AG09309 (cell line): Measurements from ENCODE around the gene KIF7.

ENCODE experiments used
- DNase-seq: peaks from one replicate; pipeline ENCODE4 v3.0.0-alpha.2; 2010; ENCODE audit warnings: low read depth
- H3K4me3 ChIP-seq: 2 replicates; pipeline ENCODE4 v1.5.1; 2011; ENCODE audit warnings: mild to moderate bottlenecking, low read depth, low read length, moderate library complexity; ENCODE audit not compliant: control insufficient read depth
- TF ChIP-seq, protein P1 (sequence below): IDR thresholded peaks from 2 replicates; pipeline ENCODE4 v1.5.1; 2011; ENCODE audit warnings: mild to moderate bottlenecking, low read depth, low read length, inconsistent platforms; ENCODE audit not compliant: insufficient read depth, control insufficient read depth; ENCODE audit errors: missing control alignments

Gene KIF7

DNA sequence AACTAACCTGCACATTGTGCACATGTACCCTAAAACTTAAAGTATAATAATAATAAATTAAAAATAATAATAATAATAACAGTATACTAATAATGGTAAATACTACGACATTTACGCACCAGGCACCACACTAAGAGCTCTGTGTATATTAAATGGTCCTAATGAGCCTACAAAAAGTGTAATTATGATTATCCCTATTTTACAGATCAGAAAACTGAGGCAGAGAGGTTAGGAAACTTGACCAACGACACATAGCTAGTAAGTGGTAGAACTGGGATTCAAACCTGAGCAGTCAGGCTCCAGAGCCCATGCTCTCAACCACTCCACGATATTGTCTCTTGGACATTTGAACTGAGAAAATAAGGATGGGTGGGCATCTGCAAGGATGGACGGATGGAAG, 15.0 kb downstream of the KIF7 start:
- TF ChIP-seq, protein P1, sequence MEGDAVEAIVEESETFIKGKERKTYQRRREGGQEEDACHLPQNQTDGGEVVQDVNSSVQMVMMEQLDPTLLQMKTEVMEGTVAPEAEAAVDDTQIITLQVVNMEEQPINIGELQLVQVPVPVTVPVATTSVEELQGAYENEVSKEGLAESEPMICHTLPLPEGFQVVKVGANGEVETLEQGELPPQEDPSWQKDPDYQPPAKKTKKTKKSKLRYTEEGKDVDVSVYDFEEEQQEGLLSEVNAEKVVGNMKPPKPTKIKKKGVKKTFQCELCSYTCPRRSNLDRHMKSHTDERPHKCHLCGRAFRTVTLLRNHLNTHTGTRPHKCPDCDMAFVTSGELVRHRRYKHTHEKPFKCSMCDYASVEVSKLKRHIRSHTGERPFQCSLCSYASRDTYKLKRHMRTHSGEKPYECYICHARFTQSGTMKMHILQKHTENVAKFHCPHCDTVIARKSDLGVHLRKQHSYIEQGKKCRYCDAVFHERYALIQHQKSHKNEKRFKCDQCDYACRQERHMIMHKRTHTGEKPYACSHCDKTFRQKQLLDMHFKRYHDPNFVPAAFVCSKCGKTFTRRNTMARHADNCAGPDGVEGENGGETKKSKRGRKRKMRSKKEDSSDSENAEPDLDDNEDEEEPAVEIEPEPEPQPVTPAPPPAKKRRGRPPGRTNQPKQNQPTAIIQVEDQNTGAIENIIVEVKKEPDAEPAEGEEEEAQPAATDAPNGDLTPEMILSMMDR, result no peak
- DNase-seq, result no peak
- no peak overlapping the region for H3K4me3 ChIP-seq

DNA sequence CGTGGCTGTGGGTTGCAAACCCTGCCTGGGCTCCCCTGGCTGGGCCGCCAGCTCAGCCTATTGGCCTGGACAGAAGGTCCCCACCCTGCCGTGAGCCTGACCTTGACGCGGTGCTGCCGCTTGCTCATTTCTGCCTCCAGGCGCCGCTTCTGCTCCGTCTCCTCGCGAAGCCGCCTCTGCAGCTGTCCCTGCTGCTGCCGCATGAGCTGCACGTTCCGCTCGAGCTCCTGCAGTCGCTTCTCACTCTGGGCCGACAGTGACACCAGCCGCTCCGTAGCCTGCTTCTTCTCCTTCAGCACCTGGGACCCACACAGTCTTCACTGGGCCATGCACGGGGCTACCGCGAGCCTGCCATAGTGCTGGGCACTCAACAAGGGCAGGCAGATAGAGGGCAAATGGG, 21.7 kb downstream of the KIF7 start:
- TF ChIP-seq, protein P1, result no peak
- DNase-seq, result no peak
- H3K4me3 ChIP-seq, result no peak overlapping the region

DNA sequence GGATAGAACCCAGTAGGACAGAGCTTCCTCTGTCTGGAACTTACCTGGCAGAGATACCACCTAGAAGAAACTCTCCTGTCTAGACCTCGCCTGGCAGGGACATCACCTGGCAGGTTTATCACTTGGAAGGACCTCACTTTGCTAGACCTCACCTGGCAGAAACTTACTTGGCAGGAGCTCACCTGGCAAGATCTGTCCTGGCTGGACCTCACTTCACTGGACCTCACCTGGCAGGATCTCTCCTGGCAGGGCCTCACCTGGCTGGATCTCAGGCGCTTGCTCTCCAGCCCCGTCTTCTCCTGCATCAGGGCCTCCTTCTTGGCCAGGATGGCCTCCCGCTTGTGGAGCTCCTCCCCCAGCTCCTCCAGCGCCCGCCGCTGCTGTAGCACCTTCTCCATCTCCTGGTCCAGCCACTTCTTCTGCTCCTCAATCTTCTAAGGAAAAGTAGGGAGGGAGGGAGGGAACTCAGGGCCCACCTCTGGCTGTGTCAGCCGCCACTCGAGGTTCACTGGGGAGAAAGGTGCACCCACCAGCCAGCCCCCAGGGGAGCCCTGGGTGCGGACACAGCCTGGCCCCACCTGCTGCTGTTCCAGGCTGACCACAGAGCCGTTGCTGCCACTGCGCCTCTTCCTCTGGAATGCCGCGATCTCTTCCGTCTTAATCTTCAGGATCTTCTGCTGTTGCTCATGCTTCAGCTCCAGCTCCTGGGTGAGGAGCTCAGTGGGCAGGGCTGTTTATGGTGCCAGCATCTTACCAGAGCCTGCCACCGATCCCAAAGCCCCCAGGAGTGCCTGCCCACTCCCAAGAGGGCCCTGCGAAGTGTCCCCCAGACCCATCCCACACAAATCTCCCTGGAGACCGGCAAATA, 22.5 kb downstream of the KIF7 start:
- TF ChIP-seq, protein P1, result no peak
- no peak overlapping the region for H3K4me3 ChIP-seq

DNA sequence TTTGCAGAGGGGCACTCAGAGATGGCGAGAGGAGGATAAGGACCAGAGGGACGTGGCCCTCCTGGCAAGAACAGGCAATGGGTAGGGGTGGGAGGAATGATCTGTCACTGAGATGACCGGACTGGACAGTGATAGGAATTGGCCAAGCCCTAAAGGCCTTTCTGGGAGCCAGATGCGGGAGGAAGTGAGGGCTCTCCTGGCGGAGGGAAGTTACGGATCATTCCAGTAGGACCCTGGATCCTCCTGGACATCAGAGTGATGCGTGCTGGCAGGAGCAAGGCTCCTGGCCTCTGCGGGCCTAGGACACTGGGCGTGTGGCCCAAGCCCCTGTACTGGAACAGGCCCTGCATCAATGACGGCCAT, 23.4 kb downstream of the KIF7 start:
- TF ChIP-seq, protein P1, result no peak
- DNase-seq, result no peak
- no peak overlapping the region for H3K4me3 ChIP-seq

More for the DNA sequence above, 22.5 kb downstream of the KIF7 start:
- no peak for DNase-seq

DNA sequence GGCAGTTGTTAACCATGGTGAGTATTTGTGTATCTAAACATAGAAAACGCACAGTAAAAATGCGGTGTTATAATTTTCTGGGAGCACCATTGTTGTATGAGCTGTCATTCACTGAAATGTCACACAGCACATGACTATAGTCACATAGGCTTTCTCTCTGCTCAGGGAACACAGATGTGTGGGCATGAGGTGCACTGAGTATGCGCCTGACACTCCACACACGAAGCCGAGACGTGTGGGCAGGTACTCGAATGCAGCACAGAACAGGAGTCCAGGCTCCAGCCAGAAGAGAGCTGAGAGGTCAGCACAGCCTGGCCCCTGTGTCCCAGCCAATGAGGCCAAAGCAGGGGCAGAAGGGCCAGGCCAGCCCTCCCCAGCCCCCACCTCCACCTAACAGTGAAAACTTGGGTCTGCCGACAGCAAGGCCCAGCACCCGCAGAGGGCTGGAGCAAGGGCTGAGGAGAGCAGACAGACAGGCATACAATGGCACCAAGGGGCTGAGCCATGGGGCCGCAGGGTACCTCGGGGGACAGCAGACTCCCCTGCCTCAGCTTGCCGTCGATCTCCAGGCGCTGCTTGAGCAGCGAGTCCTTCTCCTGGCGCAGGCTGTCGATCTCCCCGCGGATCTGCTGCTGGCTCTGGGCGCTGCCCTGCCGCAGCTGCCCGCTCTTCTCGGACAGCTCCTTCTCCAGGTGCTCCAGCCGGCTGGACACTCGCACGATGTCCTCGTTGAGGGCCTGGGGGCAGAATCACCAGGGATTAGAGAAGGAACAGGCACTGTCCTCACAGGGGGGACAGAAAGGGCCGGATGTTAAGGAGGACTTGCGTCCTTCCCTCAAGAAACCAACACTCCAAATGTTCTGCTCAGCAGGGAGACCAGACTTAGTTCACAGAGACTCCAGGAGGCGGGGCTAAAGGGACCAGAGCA, 24.0 kb downstream of the KIF7 start:
- TF ChIP-seq, protein P1, result no peak
- no peak for DNase-seq
- no peak overlapping the region for H3K4me3 ChIP-seq

DNA sequence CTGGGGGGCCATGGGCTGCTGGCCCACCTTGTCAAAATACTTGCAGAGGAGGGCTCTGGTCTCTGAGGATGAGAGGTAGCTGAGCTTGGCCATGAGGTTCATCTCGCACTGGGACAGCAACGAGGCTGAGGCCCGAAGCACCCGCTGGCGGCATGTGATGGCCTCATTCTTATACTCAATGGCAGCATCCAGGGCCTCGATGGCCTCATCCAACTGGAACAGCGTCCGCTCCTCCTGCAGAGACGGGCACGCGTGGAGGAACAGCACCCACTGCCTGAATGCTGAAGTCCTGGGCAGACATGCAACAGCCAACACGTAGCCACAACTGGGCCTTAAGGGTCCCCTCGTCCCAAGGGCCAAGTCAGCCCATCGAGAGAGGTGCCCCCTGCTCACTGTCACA, 25.0 kb downstream of the KIF7 start:
- no peak overlapping the region for H3K4me3 ChIP-seq
- TF ChIP-seq, protein P1, result no peak
- no peak for DNase-seq
